GM18502 (cell line): ENCODE measurements around the gene WNT2.
"Not testable (repeated sequence)": the region's sequence is repeated elsewhere in the genome, so short reads cannot be mapped to it uniquely, and the experiment has no call there.

Experiments
- ATAC-seq: cut with Tn5 transposase; IDR thresholded peaks from one replicate; pipeline ENCODE4 v1.9.1; 2021; ENCODE audit warnings: mild to moderate bottlenecking; ENCODE audit not compliant: unreplicated experiment, poor library complexity

Gene WNT2

DNA sequence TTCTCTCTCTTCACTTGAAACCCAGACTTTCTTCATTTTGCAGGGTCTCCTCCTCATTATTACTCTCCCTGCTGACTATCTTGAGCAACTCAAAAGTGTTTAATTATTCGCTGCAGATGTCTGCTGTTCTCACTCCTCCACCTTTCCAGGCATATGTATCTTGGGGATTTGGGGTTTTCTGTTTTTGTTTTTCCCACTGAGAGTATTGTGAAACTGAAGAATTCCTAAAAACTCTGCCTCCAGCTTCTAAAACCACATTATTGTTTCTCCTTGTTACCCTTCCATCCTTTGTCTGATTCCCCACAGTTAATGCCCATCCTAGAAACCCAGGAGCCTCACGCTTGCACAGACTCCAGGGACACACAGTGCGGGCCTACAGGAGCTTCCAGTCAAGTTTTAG lies 51.3 kb downstream of the WNT2 start:
- ATAC-seq = no peak

DNA sequence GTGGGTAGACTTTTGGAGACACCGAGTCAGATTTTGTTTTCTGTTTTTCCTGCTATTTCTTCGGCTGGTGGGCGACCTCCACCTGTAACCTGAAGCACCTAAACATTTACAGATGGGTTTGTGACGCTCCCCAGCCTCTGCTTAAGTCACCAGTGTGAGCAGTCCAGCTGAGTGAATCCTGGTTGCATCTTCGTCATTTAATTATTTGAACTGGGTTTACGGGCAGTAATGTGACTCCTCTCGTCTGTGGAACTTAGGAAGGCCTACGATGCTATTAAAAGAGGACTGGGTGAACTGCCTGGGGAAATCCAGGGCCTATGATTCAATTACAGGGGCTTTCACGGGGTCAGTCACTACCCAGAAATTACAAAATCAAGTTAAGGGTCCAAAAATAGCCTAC lies 52.5 kb downstream of the WNT2 start:
- no peak for ATAC-seq

DNA sequence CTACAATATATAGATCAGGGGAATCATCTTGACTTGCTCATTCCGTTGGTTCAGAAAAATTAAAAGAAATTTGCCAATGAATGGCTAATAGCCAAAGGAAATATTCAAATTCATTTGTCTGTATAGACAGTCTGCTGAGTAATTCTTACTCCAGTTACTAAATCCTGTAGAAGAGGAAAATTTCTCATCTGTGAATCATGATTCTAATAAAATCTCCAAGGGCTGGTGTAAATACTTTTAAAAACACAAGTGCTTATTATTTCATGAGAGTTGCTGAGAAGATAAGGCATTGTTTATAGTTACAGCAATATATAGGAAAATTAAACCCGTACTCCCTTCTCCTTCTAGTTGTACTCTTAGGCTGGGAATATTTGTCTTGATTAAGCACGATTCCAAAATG lies 53.0 kb downstream of the WNT2 start:
- no peak for ATAC-seq

DNA sequence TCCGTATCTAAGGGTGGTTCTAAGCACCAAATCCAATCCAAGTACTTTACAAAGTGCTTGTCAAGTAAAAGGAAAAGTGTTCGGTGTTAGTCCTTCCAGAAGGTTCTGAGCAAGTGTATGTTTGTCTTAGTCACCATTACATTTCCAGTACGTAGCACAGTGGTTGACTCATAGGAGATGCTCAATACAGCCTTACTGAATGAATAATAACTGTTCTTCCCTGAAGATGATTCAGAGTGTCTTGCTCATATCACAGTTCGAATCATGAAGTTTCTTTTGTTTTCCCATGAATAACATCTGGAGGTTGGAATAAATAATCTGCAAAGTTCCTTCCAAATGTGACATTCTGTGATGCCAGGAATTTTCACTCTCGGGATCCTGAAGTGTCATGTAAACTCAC lies 53.4 kb downstream of the WNT2 start:
- no peak for ATAC-seq

DNA sequence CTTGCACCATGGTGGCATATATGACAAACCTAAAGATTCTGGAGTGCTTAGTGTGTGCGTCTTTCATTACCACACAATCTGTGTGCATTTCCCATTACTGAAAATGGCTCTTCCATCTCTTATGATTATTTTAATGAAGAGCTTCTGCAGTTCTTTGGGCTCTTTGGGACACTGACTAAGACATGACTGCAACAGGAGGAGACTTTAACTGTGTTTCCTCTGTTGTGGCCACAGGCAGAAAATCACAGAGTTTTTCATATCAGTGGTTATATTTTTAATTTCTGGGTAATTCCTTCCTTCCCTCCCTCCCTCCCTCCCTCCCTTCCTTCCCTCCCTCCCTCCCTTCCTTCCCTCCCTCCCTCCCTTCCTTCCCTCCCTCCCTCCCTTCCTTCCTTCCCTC lies 58.1 kb downstream of the WNT2 start:
- ATAC-seq = no peak

DNA sequence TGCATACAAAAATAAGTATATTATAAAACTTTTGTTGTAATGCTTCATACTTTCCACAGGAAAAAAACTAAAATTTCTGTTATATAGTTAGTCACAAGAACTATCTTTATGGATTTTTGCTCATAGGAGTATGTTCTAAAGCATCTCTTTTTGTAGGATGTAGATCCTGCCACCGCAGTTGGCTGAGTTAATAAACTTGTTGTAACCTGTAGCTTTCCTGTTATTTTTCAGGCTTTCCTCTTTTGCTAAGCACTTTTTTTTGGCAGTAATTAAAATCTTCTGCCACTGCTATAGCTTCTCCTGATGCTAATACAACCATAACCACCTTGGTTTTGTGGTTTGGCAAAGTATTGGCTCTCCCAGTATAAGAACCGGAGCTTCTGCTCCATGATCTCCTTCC lies 60.3 kb downstream of the WNT2 start:
- no peak for ATAC-seq

DNA sequence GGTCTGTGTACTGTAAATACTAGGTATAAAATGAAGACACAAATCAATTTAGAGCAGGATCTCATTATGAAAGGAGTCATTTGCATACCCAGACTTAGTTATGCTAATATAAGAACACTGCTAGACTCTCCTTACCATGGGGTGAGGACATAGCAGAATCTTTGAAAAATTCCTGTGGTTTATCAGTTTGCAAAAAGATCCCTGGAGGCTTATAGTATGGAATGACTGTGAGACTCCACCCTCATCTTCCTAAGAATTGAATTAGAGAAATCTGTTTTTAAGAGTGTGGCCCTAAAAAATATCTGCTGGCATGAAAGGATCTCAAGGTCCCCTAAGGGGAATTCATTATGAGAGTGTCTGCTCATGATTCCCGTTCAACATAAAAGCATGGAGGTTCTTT lies 63.2 kb downstream of the WNT2 start:
- ATAC-seq = no peak

DNA sequence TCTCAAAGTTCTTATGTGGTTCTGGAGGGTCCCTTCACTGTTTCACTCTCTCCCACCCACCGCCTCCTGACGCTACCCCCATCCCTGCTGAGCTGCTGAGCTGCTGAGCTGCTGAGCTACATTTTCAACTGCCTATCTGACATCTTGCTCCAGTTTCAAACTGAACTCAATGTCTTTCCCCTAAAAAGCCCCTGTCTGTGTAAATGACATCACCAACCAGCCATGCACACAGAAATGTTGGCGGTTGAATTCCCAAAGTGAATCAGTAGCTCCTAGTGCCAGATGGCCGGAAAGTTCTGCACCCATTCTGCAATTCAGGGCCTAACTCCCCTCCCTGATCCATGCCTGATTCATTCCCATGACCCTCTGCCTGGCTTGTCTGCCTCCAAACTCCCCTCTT lies 71.2 kb downstream of the WNT2 start:
- peak; percentile 61 for ATAC-seq

DNA sequence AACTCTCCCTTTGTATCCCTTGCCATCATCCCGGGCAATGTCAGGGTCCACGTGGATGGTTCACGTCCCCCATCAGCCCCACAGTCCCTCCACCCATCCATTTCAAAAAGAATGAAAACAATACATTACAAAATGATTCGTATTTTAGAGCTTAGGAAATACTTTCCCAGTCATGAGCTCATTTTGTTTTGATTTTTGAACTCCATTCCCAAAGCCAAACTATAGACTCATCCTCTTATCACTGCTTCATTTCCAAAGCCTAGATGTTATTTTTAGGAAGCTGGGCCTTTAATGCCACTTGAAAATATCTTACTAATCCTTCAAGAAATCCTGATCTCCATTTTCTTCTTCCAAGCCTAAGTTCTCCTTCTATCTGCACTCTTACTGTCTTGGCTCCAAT lies 72.1 kb downstream of the WNT2 start:
- no peak for ATAC-seq

DNA sequence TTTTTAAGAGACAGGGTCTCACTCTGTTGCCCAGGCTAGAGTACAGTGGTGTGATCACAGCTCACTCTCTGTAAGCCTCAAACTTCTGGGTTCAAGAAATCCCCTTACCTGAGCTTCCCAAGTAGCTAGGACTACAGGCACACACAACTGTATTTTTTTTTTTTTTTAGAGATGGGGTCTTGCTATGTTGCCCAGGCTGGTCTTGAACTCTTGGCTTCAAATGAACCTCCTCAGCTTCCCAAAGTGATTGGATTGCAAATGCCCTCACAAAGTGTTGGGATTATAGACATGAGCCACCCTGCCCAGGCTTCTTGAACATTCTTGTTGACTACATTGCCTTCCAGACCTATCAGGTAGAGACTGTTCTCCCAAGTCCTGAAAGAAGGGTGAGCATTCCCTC lies 72.6 kb downstream of the WNT2 start:
- no peak for ATAC-seq

DNA sequence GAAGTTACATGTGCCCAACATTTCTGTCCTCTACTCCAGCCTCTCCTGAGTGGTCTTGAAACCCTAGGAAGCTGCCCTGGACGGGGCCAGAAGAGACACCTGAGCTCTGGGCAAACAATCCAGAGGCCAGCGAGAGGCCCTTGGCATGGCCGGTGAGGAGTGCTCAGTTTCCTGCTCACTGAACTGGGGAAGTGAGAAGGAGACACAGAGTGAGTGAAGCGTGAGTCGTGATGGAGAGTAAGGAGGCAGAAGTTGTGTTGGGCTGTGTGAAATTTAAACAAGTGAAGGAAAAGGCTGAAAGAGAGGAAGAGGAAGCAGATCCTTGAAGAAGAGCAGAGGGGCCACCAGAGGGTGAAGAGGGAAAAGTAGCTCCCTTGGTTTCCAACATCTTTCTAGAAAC lies 73.2 kb downstream of the WNT2 start:
- no peak for ATAC-seq

DNA sequence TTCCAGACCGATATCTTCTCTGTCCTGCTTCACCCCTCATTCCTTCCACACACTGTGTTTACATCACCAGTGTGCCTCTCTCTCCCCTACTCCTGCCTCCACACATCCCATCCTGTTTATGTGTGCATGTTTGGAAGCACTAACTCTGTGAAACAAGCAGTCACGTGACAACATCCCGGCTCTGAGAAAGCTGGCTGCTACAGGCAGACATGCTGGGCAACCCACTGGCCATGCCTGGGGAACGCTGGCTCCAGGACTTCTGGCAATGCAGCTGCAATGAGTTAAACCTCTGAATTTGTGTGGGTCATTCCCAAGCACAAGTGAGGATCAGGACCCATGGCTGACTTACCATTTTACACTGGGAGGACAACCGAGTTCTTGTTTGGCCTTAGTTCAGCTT lies 74.0 kb downstream of the WNT2 start:
- no peak for ATAC-seq

DNA sequence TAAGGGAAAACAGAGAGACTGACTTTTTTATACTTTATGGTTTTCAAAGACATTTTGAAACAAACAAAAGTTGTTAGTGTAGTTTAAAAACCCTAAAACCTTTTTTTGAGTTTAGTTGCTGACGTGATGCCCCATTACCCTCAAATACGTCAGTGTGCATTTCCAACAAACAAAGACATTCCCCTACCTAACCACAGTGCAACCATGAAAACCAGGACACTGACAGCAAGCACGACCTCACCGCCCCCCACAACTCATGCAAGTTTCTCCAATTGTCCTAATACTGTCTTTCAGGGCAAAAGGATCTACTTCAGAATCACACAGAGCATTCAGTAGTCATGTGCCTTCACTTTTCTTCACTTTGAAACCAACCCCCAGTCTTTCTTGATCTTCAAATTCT lies 75.0 kb downstream of the WNT2 start:
- no peak for ATAC-seq

DNA sequence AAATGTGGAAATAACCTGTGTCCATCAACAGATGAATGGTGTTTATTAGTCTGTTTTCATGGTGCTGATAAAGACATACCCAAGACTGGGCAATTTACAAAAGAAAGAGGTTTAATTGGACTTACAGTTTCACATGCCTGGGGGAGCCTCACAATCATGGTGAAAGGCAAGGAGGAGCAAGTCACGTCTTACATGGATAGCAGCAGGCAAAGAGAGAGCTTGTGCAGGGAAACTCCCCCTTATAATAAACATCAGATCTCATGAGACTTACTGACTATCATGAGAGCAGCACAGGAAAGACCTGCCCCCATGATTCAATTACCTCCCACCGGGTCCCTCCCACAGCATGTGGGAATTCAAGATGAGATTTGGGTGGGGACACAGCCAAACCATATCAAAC lies 77.2 kb downstream of the WNT2 start:
- ATAC-seq = not testable (repeated sequence)

DNA sequence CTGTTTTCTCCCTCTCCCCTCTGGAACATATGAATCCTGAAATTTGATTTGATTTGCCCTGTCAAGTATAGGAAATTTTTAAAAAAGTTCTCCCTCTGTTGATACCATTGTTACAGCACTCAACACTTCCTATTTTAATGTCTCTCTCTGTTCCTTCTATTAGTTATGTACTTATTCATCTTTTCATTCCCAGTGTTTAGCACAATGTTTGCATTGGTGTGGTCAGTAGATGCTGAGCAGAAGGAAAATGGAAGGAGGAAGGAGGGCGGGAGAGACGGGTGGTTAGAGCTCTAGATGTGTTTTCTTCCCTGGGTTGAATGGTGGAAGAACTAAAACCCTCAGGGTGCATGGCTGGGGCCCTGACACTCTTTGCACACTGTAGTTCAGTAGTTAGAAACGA lies 79.5 kb downstream of the WNT2 start:
- ATAC-seq = no peak

DNA sequence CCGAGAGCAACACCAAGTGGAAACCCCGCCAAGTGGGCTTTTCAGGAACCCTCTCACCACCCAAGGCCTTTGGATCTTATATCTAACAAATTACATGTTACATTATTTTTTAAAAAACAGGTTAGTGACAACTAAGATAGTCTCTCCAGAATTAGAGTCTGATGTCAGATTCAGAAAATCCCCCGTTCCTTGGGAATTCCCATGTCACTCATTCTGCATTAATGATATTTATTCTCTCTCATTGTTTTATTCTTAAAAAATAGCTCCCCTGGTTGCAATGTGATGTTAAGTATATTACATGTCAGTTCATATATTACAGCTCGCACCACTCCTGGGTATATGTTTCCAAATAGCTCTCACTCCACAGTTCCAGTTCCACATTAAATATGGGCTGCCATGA lies 81.8 kb downstream of the WNT2 start:
- ATAC-seq = no peak

DNA sequence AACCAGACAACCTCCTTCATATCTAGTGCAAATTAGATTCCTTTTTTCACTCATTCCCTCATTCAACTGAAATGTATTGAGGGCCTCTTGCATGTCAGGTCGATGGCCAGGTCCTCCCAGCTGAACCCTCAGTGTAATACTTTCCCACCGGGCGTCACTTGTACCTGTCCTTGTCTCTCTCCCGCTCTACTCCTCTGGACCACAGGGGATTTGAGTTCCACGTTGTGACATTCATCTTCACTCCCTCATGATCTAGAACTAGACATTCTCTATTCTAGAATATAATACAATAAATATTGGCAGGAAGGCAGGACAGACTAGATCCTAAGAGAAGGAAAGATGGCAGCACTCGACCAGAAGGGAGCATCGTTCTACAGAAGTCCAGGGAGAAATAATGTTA lies 83.9 kb downstream of the WNT2 start:
- ATAC-seq = no peak

DNA sequence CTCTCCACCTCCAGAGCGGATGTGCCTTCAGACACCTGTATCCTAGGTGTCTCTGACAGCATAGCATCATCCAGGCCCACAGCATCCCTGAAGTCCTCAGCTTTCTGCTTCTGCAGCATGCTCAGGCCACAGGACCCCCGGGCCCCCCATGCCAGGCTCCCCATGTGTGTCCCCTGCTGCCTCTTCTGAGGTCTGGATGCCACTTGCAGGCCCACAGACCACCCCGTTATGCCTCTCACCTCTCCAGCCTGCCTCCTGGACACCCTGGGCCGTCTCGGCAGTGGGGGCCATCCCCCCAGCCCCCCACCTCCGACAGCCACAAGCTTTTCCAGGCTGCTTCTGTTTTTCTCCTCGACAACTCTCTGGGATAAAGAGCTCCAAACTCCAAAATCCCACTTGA lies 84.4 kb downstream of the WNT2 start:
- ATAC-seq = no peak

DNA sequence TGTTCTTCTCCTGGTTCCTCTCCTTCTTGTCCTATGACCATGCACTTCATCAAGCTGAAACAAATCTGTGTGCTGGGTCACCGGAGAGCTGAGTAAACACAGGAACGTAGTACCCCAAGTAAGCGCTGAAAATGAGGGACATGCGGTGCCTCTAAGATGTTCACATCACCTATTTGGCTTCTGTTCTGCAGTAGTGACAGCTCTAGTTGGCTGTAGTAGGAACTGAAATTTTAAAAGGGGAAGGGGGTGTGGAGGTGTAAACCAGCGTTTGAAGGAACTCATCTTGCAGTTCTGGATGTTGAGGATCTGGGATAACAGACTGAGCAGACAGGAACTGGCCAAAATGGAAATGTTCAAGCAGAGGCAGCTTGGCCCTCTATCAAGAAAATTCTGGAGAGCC lies 85.2 kb downstream of the WNT2 start:
- no peak for ATAC-seq

DNA sequence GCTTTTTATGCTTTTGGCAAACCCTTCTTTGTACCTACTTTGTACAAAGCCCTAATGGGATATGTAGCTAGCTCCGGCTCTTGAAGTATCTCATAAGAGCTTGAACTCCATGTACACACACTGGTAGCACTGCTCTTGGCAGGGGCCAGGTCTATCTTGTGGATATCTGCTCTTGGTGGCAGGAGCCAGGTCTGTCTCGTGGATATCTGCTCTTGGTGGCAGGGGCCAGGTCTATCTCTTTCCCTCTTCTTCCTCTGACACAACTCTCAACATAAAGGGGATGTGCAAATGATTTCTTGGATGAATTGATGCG lies 91.9 kb downstream of the WNT2 start:
- no peak for ATAC-seq

DNA sequence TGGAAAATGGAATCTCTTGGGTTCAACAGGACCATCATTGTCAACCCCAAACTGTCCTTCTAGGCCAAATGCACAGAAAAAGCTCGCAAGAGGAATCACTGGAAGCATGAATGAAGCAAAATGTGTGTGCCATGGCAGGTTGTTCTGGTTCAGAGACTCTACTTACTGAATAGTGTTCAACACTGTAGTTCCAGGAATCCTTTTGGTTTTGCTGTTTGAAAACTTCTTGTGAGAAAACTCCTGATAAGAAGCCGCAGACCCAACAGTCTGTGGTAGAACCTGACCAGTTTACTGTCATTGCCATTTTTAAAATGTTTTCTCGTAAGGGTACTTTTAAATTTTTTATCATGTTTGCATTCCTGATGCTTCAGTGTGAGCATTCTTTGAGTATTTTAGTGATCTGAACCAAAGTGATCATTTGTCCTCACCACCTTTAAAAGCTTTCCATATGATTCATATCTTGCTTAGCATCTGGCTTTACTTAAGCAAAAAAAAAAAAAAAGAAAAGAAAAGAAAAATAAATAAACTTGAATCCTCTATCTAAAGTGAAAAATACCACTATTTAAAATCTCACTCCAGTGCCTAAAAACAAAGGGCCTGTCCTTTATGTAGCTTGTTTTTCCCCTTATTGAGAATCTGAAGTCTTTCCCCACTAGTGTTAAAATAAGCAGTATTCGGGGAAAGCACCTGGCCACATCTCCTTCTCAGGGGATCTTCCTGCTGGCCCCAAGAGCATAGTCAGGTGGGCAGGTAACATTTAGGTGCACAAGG lies 92.4 kb downstream of the WNT2 start:
- peak; percentile 85 for ATAC-seq

DNA sequence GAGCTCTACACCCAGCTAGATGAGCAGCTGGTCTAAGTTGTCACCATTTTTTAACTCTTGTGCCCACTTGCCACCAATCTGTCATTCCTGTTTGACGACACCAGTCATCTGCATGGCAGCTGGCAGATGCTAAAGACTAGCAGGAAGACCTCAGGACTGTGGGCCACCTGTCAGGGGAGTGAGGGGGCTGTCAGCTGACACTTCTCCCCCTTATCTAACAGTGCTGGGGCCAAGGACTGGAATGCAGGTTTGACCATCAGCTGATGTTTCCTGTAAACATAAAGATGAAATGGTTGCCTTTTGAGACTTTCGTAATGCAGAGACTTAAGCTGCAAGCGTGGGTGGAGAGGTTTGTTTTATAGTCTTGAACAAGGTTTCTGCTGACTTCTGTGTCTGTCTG lies 93.5 kb downstream of the WNT2 start:
- no peak for ATAC-seq

DNA sequence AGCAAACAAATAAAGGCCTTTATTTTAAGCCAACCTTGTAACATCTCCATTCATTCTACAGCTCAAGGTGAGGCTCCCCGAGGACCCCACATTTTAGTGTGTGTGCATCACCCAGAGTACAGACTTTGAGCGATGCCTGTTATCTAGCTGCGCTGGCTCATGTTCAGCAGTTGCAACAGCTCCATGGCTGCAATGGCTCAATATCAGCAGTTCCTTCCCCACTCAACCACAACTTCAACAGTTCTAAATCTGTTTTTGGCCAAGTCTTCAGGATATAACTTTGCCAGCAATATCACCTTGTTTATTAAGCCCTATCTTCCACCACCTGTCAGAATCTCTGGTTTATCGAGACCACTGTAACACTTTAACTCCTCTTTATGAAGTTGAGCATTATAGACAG lies 95.8 kb downstream of the WNT2 start:
- ATAC-seq = no peak
